WTC11 (cell line): ENCODE results near the gene COX8C. TPM values are rescaled to one million over a fixed set of nuclear protein-coding genes. Genes with fewer than 3 reads are reported as not detected.

Experiments
- ATAC-seq: fragments of 200-7000 bp; cut with Tn5 transposase; 2 replicates; pipeline ENCODE4 v1.10.0; 2021; ENCODE audit warnings: mild to moderate bottlenecking, moderate library complexity
- CTCF ChIA-PET: fragments of 300-600 bp; sonication (Branson Sonifier 250); formaldehyde crosslinking; loops from one replicate; lab custom pipeline; 2021; ENCODE audit warnings: antibody characterized with exemption; lab: Charles Lee
- POLR2A ChIA-PET: fragments of 350-600 bp; sonication (Branson Sonifier 250); formaldehyde crosslinking; loops from one replicate; lab custom pipeline; 2021; ENCODE audit warnings: antibody characterized with exemption; lab: Charles Lee
- DNase-seq: peaks from one replicate; pipeline ENCODE4 v3.0.0; 2021; ENCODE audit warnings: low spot score
- H3K27ac Mint-ChIP-seq: 2 replicates; pipeline ENCODE4 v1.8.0; 2021; ENCODE audit warnings: mixed read lengths
- H3K27me3 Mint-ChIP-seq: 2 replicates; pipeline ENCODE4 v1.8.0; 2021; ENCODE audit warnings: low read depth, mild to moderate bottlenecking, moderate library complexity, mixed read lengths
- H3K36me3 Mint-ChIP-seq: 2 replicates; pipeline ENCODE4 v1.8.0; 2021; ENCODE audit warnings: mixed read lengths
- H3K4me1 Mint-ChIP-seq: 2 replicates; pipeline ENCODE4 v1.8.0; 2022; ENCODE audit warnings: mixed read lengths
- H3K4me3 Mint-ChIP-seq: 2 replicates; pipeline ENCODE4 v1.8.0; 2021; ENCODE audit warnings: mild to moderate bottlenecking, moderate library complexity, mixed read lengths
- H3K9me3 Mint-ChIP-seq: 2 replicates; pipeline ENCODE4 v1.8.0; 2021; ENCODE audit warnings: mixed read lengths
- ATF1 ChIP-seq: sonication (generic); formaldehyde crosslinking; IDR thresholded peaks from 2 replicates; pipeline ENCODE4 v1.8.1; 2023; ENCODE audit warnings: mild to moderate bottlenecking, moderate library complexity, missing genetic modification reagents
- FOXJ3 ChIP-seq: sonication (generic); formaldehyde crosslinking; IDR thresholded peaks from 2 replicates; pipeline ENCODE4 v1.9.0; 2021; ENCODE audit warnings: missing genetic modification reagents, mild to moderate bottlenecking, borderline replicate concordance
- FOXK1 ChIP-seq: sonication (generic); formaldehyde crosslinking; IDR thresholded peaks from 2 replicates; pipeline ENCODE4 v1.8.0; 2022; ENCODE audit warnings: mild to moderate bottlenecking, moderate library complexity, missing genetic modification reagents
- FOXP1 ChIP-seq: sonication (generic); formaldehyde crosslinking; IDR thresholded peaks from 2 replicates; pipeline ENCODE4 v1.8.0; 2022; ENCODE audit warnings: missing genetic modification reagents, mild to moderate bottlenecking, moderate library complexity, borderline replicate concordance
- IRF2 ChIP-seq: sonication (generic); formaldehyde crosslinking; IDR thresholded peaks from 2 replicates; pipeline ENCODE4 v1.8.0; 2022; ENCODE audit warnings: low read depth, missing genetic modification reagents, borderline replicate concordance
- MXD4 ChIP-seq: fragments of 250-450 bp; sonication (Bioruptor Pico); IDR thresholded peaks from 2 replicates; pipeline ENCODE4 v1.8.0; 2021; ENCODE audit warnings: mild to moderate bottlenecking, moderate library complexity, borderline replicate concordance
- MYBL2 ChIP-seq: sonication (generic); formaldehyde crosslinking; IDR thresholded peaks from 2 replicates; pipeline ENCODE4 v1.8.1; 2023; ENCODE audit warnings: mild to moderate bottlenecking, moderate library complexity, missing genetic modification reagents
- OVOL2 ChIP-seq: fragments of 250-450 bp; sonication (Bioruptor Pico); IDR thresholded peaks from 2 replicates; pipeline ENCODE4 v1.9.0; 2021; ENCODE audit warnings: mild to moderate bottlenecking, borderline replicate concordance
- PRRX2 ChIP-seq: fragments of 250-450 bp; sonication (Bioruptor Pico); IDR thresholded peaks from 2 replicates; pipeline ENCODE4 v1.8.0; 2021; ENCODE audit warnings: mild to moderate bottlenecking
- RELA ChIP-seq: sonication (generic); formaldehyde crosslinking; IDR thresholded peaks from 2 replicates; pipeline ENCODE4 v1.8.1; 2022; ENCODE audit warnings: missing genetic modification reagents, mild to moderate bottlenecking, borderline replicate concordance
- SMAD3 ChIP-seq: sonication (generic); formaldehyde crosslinking; IDR thresholded peaks from 2 replicates; pipeline ENCODE4 v1.8.0; 2022; ENCODE audit warnings: missing genetic modification reagents, mild to moderate bottlenecking, borderline replicate concordance
- SMAD4 ChIP-seq: sonication (generic); formaldehyde crosslinking; IDR thresholded peaks from 2 replicates; pipeline ENCODE4 v1.8.0; 2022; ENCODE audit warnings: mild to moderate bottlenecking, missing genetic modification reagents
- TEAD1 ChIP-seq: sonication (generic); formaldehyde crosslinking; IDR thresholded peaks from 2 replicates; pipeline ENCODE4 v1.8.0; 2022; ENCODE audit warnings: mild to moderate bottlenecking, missing genetic modification reagents
- ZBTB21 ChIP-seq: sonication (generic); formaldehyde crosslinking; IDR thresholded peaks from 2 replicates; pipeline ENCODE4 v1.8.1; 2023; ENCODE audit warnings: mild to moderate bottlenecking, missing genetic modification reagents, borderline replicate concordance
- ZNF121 ChIP-seq: sonication (generic); formaldehyde crosslinking; IDR thresholded peaks from 2 replicates; pipeline ENCODE4 v1.8.0; 2023; ENCODE audit warnings: missing genetic modification reagents
- ZNF396 ChIP-seq: fragments of 250-450 bp; sonication (Bioruptor Pico); IDR thresholded peaks from 2 replicates; pipeline ENCODE4 v1.8.0; 2021; ENCODE audit warnings: mild to moderate bottlenecking, moderate library complexity, borderline replicate concordance
- total RNA-seq: library from RNA; stranded (reverse); gene quantifications from 3 replicates; pipeline ENCODE4 v1.2.3, GENCODE V29; 2021
- TF ChIP-seq, protein P1 (sequence below): sonication (generic); formaldehyde crosslinking; conservative IDR thresholded peaks from 2 replicates; pipeline ENCODE4 v1.8.1; 2023; ENCODE audit warnings: mild to moderate bottlenecking, low read depth, missing genetic modification reagents, moderate library complexity
- TF ChIP-seq, protein P2 (sequence below): sonication (generic); formaldehyde crosslinking; IDR thresholded peaks from 2 replicates; pipeline ENCODE4 v1.8.1; 2023; ENCODE audit warnings: mild to moderate bottlenecking, missing genetic modification reagents, moderate library complexity
- TF ChIP-seq, protein P3 (sequence below): sonication (generic); formaldehyde crosslinking; IDR thresholded peaks from 2 replicates; pipeline ENCODE4 v1.8.0; 2023; ENCODE audit warnings: mild to moderate bottlenecking, missing genetic modification reagents
- TF ChIP-seq, protein P4 (sequence below): fragments of 250-450 bp; sonication (Bioruptor Pico); IDR thresholded peaks from 2 replicates; pipeline ENCODE4 v2.1.2; 2022; ENCODE audit warnings: mild to moderate bottlenecking, moderate library complexity

Gene COX8C
- total RNA-seq, 1 experiment from 2014 or later = not detected

DNA sequence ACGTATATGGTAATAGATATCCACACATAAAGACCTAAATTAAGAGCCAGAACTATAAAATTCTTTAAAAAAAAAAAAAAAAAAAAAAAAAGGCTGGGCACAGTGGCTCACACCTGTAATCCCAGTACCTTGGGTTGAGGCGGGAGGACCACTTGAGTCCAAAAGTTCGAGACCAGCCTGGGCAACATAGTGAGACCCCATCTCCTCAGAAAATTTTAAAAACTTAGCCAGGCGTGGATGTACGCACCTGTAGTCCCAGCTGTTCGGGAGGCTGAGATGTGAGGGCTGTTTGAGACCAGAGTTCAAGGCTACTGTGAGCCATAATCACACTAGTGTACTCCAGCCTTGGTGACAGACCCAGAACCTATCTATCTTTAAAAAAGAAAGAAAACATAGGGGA lies 18.4 kb upstream of the COX8C start:
- ChIA-PET CTCF (no interaction called here), POLR2A (no interaction called here)
- no peaks in the 10 kb centered on the region for H3K9me3 Mint-ChIP-seq
- H3K36me3 Mint-ChIP-seq = no peaks in the 10 kb centered on the region
- peaks cover 24% of the 10 kb centered on the region for H3K4me1 Mint-ChIP-seq
- no peaks in the 10 kb centered on the region for H3K27me3 Mint-ChIP-seq
- DNase-seq = no peak
- H3K27ac Mint-ChIP-seq = no peak overlapping the region
- no peak for ATAC-seq
- TF ChIP-seq ZNF396 (CRISPR knock-in tag) = no peak
- no peak for TF ChIP-seq ATF1 (CRISPR knock-in tag)
- TF ChIP-seq ZNF121 = peak; percentile 77; the same call in 1 of the 2 replicates
- H3K4me3 Mint-ChIP-seq = no peak overlapping the region

DNA sequence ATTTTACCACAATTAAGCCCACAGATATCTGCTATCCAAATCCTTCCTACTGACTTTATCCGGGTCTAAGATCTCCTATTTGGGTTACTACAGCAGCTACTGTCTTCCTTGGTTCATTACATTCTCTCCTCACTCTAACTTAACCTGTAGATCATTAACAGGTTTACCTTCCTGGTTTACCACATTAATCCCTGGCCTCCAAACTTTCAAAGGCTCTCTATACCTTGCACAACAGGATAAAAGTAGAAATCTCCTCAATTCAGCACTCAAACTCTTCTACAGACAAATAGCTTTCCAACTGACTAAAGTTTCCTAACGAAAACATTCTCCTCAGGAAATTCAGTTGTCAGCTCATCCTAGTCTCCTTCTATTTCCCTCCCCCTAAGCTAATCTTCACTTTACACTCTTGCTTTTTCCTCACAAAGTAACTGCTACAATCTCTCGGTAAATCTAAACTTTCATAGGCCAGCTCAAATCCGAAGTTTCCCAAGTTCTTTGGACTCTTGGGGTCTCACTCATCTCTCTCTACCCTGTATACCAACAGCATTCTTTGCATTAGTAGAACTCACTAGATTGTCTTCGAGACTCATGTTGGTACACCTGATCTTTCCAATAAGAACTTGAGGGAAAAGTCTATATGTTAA lies 16.9 kb upstream of the COX8C start:
- Mint-ChIP-seq H3K9me3 (no peaks in the 10 kb centered on the region), H3K27ac (peak overlapping the region; percentile 69), H3K4me1 (peaks cover 38% of the 10 kb centered on the region), H3K27me3 (no peaks in the 10 kb centered on the region), H3K36me3 (peaks cover under 1% of the 10 kb centered on the region)
- ChIA-PET POLR2A (interaction anchor here (0.5 kb wide), 1 partner anchor 33 kb away, joined by 3 read pairs; no protein-coding TSS in a partner anchor), CTCF (no interaction called here)
- DNase-seq = no peak
- TF ChIP-seq RELA (CRISPR knock-in tag) (no peak), IRF2 (CRISPR knock-in tag) (no peak), SMAD4 (no peak), ZBTB21 (CRISPR knock-in tag) (no peak), TEAD1 (no peak), MXD4 (CRISPR knock-in tag) (no peak), ZNF121 (no peak), MYBL2 (CRISPR knock-in tag) (no peak), FOXP1 (CRISPR knock-in tag) (no peak), FOXJ3 (CRISPR knock-in tag) (no peak), OVOL2 (no peak)
- TF ChIP-seq, protein P1, sequence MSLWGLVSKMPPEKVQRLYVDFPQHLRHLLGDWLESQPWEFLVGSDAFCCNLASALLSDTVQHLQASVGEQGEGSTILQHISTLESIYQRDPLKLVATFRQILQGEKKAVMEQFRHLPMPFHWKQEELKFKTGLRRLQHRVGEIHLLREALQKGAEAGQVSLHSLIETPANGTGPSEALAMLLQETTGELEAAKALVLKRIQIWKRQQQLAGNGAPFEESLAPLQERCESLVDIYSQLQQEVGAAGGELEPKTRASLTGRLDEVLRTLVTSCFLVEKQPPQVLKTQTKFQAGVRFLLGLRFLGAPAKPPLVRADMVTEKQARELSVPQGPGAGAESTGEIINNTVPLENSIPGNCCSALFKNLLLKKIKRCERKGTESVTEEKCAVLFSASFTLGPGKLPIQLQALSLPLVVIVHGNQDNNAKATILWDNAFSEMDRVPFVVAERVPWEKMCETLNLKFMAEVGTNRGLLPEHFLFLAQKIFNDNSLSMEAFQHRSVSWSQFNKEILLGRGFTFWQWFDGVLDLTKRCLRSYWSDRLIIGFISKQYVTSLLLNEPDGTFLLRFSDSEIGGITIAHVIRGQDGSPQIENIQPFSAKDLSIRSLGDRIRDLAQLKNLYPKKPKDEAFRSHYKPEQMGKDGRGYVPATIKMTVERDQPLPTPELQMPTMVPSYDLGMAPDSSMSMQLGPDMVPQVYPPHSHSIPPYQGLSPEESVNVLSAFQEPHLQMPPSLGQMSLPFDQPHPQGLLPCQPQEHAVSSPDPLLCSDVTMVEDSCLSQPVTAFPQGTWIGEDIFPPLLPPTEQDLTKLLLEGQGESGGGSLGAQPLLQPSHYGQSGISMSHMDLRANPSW (CRISPR knock-in tag) = no peak
- TF ChIP-seq, protein P2, sequence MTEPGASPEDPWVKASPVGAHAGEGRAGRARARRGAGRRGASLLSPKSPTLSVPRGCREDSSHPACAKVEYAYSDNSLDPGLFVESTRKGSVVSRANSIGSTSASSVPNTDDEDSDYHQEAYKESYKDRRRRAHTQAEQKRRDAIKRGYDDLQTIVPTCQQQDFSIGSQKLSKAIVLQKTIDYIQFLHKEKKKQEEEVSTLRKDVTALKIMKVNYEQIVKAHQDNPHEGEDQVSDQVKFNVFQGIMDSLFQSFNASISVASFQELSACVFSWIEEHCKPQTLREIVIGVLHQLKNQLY (CRISPR knock-in tag) = no peak
- TF ChIP-seq, protein P3, sequence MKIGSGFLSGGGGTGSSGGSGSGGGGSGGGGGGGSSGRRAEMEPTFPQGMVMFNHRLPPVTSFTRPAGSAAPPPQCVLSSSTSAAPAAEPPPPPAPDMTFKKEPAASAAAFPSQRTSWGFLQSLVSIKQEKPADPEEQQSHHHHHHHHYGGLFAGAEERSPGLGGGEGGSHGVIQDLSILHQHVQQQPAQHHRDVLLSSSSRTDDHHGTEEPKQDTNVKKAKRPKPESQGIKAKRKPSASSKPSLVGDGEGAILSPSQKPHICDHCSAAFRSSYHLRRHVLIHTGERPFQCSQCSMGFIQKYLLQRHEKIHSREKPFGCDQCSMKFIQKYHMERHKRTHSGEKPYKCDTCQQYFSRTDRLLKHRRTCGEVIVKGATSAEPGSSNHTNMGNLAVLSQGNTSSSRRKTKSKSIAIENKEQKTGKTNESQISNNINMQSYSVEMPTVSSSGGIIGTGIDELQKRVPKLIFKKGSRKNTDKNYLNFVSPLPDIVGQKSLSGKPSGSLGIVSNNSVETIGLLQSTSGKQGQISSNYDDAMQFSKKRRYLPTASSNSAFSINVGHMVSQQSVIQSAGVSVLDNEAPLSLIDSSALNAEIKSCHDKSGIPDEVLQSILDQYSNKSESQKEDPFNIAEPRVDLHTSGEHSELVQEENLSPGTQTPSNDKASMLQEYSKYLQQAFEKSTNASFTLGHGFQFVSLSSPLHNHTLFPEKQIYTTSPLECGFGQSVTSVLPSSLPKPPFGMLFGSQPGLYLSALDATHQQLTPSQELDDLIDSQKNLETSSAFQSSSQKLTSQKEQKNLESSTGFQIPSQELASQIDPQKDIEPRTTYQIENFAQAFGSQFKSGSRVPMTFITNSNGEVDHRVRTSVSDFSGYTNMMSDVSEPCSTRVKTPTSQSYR (CRISPR knock-in tag) = no peak
- TF ChIP-seq, all 79 proteins: peak for 0
- ATAC-seq = no peak
- no peak overlapping the region for H3K4me3 Mint-ChIP-seq

DNA sequence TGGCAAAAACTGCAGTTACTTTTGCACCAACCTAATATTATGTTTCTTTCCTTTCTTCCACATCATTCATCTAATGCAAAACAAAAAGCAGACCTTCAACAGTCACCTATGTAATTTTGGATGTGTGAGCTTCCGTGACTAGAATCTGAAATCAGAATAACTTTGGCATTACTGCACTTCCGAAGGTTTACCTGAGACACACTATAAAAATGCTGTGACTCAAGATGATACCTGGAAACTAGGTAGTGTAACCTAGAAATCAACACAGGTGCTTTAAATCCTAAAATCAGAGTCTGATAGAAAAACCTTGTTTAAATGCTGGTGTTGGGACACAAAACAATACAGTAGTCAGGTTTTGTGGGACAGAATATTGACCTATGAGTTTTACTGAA lies 16.4 kb upstream of the COX8C start:
- ATAC-seq (no peak), DNase-seq (no peak)
- CTCF ChIA-PET = no interaction called here
- POLR2A ChIA-PET = no interaction called here
- Mint-ChIP-seq H3K36me3 (peaks cover 6% of the 10 kb centered on the region), H3K27ac (no peak overlapping the region), H3K4me3 (peak overlapping the region; percentile 89), H3K9me3 (no peaks in the 10 kb centered on the region), H3K4me1 (peaks cover 43% of the 10 kb centered on the region), H3K27me3 (no peaks in the 10 kb centered on the region)
- TF ChIP-seq RELA (CRISPR knock-in tag) (no peak), PRRX2 (CRISPR knock-in tag) (no peak), SMAD3 (no peak), ZBTB21 (CRISPR knock-in tag) (no peak), FOXK1 (CRISPR knock-in tag) (no peak)
- TF ChIP-seq, protein P4, sequence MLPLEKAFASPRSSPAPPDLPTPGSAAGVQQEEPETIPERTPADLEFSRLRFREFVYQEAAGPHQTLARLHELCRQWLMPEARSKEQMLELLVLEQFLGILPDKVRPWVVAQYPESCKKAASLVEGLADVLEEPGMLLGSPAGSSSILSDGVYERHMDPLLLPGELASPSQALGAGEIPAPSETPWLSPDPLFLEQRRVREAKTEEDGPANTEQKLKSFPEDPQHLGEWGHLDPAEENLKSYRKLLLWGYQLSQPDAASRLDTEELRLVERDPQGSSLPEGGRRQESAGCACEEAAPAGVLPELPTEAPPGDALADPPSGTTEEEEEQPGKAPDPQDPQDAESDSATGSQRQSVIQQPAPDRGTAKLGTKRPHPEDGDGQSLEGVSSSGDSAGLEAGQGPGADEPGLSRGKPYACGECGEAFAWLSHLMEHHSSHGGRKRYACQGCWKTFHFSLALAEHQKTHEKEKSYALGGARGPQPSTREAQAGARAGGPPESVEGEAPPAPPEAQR (CRISPR knock-in tag) = no peak
- TF ChIP-seq, protein P2 (CRISPR knock-in tag) = no peak
- TF ChIP-seq, protein P3 (CRISPR knock-in tag) = no peak
